ENCODE results near the gene KRT4.

The KRT4 gene

DNA sequence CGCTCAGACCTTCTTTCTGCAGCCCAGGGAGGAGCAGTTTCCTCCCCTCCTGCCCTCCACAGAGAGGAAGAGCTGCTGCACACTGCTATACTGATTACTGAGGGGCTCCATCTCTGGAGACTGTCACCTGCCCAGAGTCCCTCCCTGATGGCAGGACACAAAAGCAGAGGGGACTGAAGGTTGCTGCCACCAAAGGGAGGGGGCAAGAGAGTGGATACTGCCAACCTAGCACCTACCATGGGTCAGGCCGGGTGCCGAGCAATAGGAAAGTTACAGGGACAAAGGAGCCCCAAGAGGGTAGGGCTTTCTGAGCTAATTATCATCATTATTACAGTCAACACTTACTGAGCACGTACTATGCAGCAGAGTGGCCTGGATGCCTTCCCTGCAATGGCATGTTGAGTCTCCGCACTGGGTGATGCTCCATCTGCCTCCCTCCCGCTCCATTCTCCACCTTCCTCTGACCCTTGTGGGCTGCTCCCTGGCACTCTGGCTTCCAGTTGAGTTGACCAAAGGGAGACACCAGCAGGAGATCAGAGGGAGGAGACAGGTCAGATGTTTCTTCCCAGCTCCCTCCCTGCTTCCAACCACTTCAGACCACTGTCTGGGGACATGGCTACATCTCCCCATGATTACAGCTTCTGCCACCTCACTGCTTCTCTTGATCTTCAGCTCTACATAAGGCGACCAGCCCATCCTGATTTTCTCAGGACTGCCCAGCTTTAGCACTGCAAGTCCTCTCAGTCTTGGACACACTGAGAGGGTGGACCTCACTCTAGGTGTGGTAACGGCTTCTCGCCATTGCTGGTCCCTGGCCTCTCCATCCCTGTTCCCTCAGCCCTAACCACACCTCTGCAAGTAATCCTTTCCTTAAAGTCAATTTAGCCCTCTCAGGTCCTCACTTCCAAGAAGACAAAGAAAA lies 22.8 kb upstream of the KRT4 start:
- DNase-seq (ENCODE audit: low read depth in 3 of 3) = no peak

DNA sequence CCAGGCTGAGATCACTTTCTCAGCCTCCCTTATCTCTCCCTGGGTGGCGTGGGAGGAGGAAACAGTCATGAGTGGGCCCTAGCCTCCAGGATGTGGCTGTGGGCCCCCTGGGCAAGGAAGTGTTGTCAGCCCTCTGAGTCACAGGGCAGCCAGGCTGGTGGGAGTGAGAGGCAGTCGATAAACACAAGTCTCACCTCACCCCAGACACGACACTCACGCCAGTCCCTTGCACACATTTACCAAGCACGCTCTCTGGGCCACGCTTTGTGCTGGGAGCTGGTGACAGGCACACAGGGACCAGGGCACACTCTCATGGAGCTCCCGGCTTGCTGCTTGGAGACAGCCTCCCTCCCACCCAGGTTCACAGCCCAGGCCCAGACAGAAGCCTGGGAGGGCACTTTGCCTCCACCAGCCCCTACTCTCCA lies 22.1 kb upstream of the KRT4 start:
- peak; percentile 20 to 59 (median 24) for DNase-seq (ENCODE audit: low read depth in 3 of 3)

DNA sequence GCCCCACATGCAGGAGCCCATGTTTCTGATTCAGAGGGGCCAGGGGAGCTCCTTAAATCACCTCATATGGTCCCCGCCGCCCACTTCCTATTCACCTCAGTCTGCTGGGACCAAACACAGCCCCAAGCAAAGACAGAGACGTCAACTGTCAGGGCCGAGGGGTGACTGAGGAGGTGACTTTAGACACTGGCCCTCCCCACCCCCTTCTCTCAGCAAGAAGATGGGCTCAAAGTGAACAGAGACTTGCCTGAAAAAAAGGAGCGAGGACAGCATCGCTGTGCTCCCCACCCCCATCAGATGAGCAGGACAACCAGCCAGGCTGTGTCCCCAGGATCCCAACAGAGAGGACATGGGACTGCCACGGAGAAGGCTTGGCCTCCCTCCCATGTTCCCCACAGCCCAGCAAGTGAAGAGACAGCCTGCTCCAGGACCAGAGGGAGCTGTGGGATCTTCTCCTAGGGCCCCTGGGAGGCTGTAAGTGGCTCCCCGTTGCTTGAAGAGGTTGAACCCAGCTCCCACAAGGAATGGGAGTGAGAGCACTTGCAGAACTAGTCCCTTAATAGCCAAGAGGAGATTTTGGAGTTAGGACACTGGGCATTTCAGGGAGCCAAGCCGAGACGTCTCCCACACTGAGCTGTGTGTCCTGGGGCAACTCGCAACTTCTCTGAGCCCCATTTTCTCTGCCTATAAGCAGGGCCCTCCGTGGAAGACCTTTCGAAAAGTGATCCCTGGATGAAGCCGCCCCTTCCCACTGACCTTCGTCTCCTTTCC lies 21.5 kb upstream of the KRT4 start:
- no peak for DNase-seq (ENCODE audit: low read depth in 3 of 3)

DNA sequence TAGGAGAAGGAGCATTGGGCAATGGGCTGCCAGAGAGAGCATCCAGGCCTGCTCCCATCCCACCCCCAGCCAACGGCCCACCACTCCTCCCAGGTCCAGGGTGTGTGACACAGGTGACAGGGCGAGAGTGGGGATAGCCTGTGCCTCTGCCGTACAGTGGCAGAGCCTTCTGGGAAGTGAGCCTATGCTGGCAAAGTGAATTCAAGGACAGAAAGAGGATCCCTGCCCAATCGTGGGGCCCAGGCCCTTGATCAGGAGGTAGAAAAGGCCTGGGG lies 20.7 kb upstream of the KRT4 start:
- no peak for DNase-seq (ENCODE audit: low read depth in 3 of 3)

DNA sequence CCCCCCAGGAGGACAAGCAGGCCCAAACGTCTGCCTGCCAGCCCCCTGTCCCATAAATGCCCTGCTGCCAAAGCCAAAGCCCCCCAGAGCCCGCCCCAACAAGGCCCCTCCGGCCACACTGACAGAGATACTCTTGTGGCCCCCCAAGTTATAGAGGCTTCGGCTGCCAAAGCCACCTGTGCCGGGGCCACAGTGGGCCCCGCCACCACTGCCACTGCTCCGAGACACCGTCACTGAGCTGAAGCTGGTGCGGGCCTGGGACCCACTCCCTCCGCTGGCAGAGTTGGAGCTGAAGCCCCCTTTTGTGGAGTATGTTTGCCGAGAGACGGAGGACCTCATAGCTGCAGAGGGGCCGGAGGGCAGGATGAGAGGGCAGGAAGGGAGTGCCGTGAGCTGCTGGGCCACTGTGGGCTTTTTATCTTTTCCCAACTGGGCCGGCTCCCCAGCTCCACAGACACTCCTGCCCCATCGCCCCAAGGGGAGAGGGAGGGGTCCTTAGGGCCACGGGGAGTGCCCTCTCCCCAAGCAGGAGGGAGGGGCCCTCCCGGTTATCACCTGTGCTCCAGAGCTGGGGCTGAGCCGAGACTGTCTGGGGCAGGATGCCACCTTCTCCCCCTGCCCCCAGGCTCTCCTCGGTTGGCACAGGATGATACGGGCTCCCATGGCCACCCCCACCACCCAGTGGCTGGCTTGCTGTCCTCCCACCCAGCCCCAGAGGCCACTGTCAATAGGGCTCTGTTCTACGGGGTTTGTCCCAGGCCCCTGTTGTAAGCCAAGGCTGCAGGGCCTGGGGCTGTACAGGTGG lies 20.2 kb upstream of the KRT4 start, which contains the start of gene KRT79:
Gene KRT79 (minus strand): TSS at position 390 of the 805 bp plus-strand sequence. CDS start 51 bp downstream, at position 339.
- DNase-seq (ENCODE audit: low read depth in 3 of 3) = no peak

- no peak for DNase-seq (ENCODE audit: low read depth in 3 of 3)
These were observed 19.3 kb upstream of the KRT4 start for GRCh38 chr12:52832985-52833905.

DNA sequence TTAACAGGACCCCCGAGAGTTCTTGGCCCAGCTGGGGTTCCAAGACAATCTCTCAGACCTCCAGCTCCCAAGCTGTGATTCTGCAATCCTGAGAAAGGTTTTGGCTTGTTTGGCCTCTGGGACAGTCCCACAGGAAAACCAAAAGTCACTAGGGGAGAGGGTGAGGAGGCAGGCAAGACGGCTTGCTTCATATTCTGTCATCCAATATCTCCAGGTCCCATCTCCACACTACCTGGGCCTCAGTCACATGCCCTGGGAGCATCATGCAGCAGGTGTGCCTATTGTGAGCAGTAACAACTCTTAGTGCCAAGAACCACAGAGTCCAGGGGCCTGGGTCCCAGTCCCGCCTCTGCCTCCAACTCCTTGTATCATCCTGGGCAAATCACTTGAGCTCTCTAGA lies 18.5 kb upstream of the KRT4 start:
- DNase-seq (ENCODE audit: low read depth in 3 of 3) = no peak

DNA sequence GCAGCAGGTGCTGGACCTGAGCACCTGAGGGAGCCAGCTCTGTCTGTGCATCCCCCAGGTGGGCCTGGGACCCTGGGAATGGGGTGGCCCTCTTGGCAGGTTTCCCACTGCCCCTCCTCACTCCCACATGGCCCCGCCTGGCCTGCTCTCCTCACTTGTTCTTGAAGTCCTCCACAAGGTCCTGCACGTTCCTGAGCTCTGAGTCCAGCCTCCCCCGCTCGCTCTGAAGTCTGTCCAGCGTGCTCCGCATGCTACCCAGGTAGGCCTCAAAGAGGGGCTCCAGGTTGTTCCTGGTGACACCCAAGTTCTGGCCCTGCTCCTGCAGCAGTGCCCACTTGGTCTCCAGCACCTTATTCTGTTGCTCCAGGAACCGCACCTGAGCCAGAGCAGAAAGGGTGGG lies 17.3 kb upstream of the KRT4 start:
- DNase-seq (ENCODE audit: low read depth in 3 of 3) = no peak

DNA sequence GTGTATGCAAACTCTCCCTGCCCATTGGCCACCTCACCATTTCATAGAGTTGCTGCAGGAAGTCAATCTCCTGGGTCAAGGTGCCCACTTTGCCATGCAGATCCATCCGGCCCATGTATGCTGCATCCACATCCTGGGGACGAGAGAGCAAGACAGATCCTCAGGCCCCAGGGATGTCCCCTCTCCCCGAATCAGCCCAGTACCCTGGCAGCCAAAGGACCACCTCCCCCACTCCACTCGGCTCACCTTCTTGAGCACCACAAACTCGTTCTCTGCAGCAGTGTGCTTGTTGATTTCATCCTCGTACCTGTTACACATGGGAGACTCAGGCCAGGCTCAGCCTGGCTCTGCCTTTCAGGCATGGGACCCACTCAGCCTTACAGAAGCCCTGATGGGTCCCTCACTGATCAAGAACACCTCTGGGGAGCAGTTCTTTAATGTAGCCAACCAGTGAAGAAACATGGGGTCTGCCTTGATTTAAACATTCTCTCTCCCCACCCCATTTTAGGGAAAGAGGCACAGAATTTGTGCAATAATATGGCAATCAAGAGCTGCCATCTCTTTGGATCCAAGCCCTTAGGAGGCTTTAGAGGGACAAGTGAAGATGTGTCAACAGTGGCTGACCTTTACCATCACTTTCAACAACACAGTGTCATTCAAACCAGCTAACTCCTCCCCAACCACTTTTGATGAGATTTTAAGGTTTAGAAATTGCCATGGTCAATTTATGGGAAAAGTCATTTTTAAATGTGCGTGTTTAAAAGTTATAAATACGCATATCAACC lies 16.3 kb upstream of the KRT4 start:
- no peak for DNase-seq (ENCODE audit: low read depth in 3 of 3)

- DNase-seq (ENCODE audit: low read depth in 3 of 3) = no peak
These were observed 14.7 kb upstream of the KRT4 start for GRCh38 chr12:52828591-52829021.

DNA sequence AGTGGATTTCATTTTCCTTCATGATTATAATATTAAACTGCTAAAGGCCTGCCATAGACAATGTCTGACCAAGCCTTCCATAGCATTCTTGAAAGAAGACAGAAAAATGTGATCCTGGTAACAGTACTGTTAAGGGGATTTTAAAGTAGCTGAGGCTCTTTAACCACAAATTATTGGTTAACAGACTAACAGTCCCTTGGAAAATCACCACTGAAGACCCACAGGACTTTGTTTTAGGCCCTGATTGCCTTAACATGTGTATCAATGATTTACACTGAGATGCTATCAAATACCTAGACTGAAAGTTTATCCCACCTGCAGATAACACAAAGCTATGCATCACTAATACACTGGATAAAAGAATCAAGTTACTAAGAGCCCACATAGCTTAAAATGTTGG lies 14.2 kb upstream of the KRT4 start:
- no peak for DNase-seq (ENCODE audit: low read depth in 3 of 3)

DNA sequence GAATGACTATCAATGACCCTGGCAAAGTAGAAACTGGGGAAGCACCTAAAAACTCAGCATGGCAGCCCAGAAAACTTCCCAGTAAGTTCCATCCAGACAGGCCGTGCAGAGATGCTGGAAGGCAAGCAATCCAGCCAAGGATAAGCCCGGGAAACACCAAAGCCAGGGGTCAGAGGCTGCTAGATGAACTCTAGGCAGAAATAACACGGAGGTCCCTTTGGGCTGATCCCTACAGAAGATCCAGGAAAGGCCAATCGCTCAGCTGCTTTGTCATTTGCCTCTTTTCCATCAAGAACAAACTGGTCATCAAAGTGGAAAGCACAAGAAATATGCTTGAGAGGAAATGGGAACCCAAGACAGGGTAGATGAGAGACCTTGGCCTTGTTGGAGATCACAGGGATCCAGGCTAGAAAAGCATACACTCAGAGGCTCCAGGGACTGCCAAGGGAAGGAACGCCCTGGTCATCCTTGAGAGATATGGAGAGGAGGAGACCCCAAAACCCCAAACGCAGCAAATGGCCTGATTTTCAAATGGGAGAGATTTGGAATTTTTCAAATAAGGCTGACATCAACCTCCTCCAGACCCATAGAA lies 13.7 kb upstream of the KRT4 start:
- DNase-seq (ENCODE audit: low read depth in 3 of 3) = no peak

- DNase-seq (ENCODE audit: low read depth in 3 of 3) = no peak
These were observed 12.9 kb upstream of the KRT4 start for GRCh38 chr12:52826611-52827498.

DNA sequence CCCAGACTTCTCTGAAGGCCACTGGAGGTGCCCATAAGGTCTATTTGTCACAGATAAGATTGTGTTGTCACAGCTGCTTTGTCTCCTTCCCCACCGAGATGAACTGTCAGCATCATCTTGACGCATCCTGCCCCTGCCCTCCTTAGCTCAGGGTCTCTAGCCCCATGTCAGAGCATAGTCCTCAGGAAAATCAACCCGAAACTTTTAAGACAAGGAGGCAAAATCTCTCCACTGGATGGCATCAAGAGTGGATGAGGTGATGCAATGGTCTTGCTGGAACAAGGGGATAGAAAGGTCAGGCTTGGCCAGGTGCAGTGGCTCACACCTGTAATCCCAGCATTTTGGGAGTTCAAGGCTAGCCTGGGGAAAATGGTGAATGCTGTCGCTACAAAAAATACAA lies 12.0 kb upstream of the KRT4 start:
- DNase-seq (ENCODE audit: low read depth in 3 of 3) = no peak

DNA sequence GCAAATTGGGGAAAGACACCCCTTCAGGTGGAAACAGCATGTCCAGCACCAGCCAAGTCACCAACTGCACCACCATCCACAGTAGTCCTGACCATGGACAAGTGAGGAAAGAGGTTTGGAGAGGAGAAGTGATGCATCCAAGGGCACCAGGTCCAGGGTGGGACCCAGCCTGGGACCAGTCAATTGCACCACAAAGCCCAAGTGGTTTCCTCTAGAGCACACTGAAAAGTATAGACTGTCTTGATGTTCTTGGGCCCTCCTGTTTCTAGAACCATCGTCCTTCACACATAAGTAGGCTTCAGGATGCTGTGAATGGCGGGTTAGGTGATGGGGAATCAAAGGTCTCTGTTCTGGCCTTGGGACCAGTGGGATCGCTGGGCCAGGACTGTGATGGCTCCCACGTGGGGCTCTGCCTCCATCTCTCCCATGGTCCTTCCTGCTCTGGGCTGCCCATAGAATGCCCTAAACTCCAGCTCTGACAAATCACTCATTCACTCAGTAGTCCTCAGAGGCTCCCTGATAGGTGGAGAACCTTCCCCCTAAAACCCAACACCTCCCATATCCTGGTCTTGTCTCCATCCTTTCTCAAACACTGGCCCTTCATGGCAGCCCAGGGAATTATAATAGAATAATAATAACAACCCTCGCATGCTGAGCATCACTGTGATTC lies 11.0 kb upstream of the KRT4 start:
- DNase-seq (ENCODE audit: low read depth in 3 of 3) = no peak

DNA sequence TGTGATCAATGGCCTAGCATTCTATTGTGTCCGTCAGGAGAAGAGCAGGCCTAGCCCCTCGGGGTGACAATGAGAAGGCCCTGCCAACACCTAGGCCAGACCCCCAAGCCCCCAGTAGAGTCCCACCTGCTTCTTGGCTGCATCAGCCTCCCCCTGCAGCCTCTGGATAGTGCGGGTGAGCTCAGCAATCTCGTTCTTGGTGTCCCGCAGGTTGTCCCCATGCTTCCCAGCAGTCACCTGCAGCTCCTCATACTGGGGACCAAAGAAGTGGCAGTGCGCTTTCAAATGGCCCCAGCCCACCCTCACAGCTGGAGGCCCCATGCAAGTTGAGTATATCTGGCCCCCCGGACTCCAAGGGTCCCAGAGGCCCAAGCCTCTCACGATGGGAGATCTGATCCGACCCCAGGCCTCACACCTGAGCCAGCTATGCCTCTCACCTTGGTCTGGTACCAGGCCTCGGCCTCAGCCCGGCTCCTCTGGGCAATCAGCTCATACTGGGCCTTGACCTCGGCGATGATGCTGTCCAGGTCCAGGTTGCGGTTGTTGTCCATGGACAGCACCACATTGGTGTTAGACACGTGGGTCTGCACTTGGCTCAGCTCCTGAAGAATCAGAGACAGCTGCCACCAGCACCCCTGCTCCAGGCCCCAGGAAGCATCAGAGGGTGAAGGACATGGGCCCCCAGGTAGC lies 10.0 kb upstream of the KRT4 start:
- DNase-seq (ENCODE audit: low read depth in 3 of 3) = no peak

GRCh38 chr12:52822771-52823510 lies 9.0 kb upstream of the KRT4 start:
- DNase-seq (ENCODE audit: low read depth in 3 of 3) = no peak
